GM12873 (cell line): ENCODE data around the gene ARHGEF37.

Source experiments
- TF ChIP-seq, protein P1 (sequence below): IDR thresholded peaks from 2 replicates; pipeline ENCODE4 v1.5.1; 2012; ENCODE audit warnings: low read depth, mild to moderate bottlenecking, moderate library complexity, low read length, control low read depth; ENCODE audit not compliant: insufficient read depth; ENCODE audit errors: missing control alignments

ARHGEF37 gene

GRCh38 chr5:149683964-149684363, 102.7 kb downstream of the ARHGEF37 start:
- TF ChIP-seq, protein P1, sequence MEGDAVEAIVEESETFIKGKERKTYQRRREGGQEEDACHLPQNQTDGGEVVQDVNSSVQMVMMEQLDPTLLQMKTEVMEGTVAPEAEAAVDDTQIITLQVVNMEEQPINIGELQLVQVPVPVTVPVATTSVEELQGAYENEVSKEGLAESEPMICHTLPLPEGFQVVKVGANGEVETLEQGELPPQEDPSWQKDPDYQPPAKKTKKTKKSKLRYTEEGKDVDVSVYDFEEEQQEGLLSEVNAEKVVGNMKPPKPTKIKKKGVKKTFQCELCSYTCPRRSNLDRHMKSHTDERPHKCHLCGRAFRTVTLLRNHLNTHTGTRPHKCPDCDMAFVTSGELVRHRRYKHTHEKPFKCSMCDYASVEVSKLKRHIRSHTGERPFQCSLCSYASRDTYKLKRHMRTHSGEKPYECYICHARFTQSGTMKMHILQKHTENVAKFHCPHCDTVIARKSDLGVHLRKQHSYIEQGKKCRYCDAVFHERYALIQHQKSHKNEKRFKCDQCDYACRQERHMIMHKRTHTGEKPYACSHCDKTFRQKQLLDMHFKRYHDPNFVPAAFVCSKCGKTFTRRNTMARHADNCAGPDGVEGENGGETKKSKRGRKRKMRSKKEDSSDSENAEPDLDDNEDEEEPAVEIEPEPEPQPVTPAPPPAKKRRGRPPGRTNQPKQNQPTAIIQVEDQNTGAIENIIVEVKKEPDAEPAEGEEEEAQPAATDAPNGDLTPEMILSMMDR, result no peak

GRCh38 chr5:149684371-149684770, 103.1 kb downstream of the ARHGEF37 start:
- TF ChIP-seq, protein P1, result no peak
